Body of pancreas (tissue), 4 donors: ENCODE results near the gene DNAJC4.

Experiments
- CTCF ChIP-seq, 7 experiments: fragments of 450-650 bp in 4 of 7; fragments of 200-600 bp in 3 of 7; sonication (generic) in 3 of 7; IDR thresholded peaks; one replicate each; pipeline ENCODE4 v1.5.1; 2016 to 2019; ENCODE audit warnings: antibody characterized with exemption in 7 of 7
- POLR2A ChIP-seq, 3 donors: fragments of 450-650 bp; IDR thresholded peaks; one replicate each; pipeline ENCODE4 v1.6.1; 2016; ENCODE audit warnings: antibody characterized with exemption in 3 of 3, mild to moderate bottlenecking in 2 of 3

- TF ChIP-seq POLR2A (IDR thresholded peaks at IDR 0.05) (no peak), CTCF (IDR thresholded peaks at IDR 0.05) (no peak)
These were observed 10.8 kb downstream of the DNAJC4 start for GRCh38 chr11:64241241-64241490.
